IMR-90 (cell line): ENCODE results near the gene COLEC11. TPM values are rescaled to one million over a fixed set of nuclear protein-coding genes. Genes with fewer than 3 reads are reported as not detected.

Source experiments
- ATAC-seq: fragments of 200-7000 bp; cut with Tn5 transposase; 2 replicates; pipeline ENCODE4 v1.9.1; 2020; ENCODE audit warnings: low read depth, mild to moderate bottlenecking, moderate library complexity
- BruUV-seq: library from RNA; stranded (reverse); fragments of 400-500 nt; replicated peaks from 2 replicates; lab custom pipeline; 2021; lab: Mats Ljungman, UMichigan
- CTCF ChIA-PET: fragments of 300-600 bp; formaldehyde crosslinking; extraction: SDS; loops from one replicate; lab custom pipeline; 2021; ENCODE audit warnings: antibody characterized with exemption; lab: Yijun Ruan, JAX
- POLR2A ChIA-PET: fragments of 300-600 bp; sonication (Branson Sonifier 250); formaldehyde crosslinking; loops from one replicate; lab custom pipeline; 2022; ENCODE audit warnings: antibody characterized with exemption; ENCODE audit not compliant: unreplicated experiment; lab: Charles Lee
- DNase-seq: peaks from one replicate; pipeline ENCODE4 v3.0.0; 2013
- H2AFZ ChIP-seq: replicated peaks from 2 replicates; pipeline ENCODE3; 2013; ENCODE audit warnings: low read length, mild to moderate bottlenecking; ENCODE audit not compliant: poor library complexity
- H2AK5ac ChIP-seq: 2 replicates; pipeline ENCODE4 v1.6.1; 2013; ENCODE audit warnings: low read depth, low read length, inconsistent platforms
- H2AK9ac ChIP-seq: replicated peaks from 2 replicates; pipeline ENCODE3; 2013; ENCODE audit warnings: mild to moderate bottlenecking, low read depth, low read length, moderate library complexity; ENCODE audit not compliant: poor library complexity
- H2BK120ac ChIP-seq: 2 replicates; pipeline ENCODE4 v1.6.1; 2013; ENCODE audit warnings: low read depth, low read length, inconsistent platforms
- H2BK15ac ChIP-seq: 3 replicates; pipeline ENCODE4 v1.6.1; 2013; ENCODE audit warnings: low read depth, low read length, inconsistent platforms
- H2BK20ac ChIP-seq: 2 replicates; pipeline ENCODE4 v1.6.1; 2013; ENCODE audit warnings: low read depth, mild to moderate bottlenecking, inconsistent platforms, low read length, moderate library complexity
- H2BK5ac ChIP-seq: 2 replicates; pipeline ENCODE4 v1.6.1; 2013; ENCODE audit warnings: mild to moderate bottlenecking, low read depth, low read length, inconsistent platforms; ENCODE audit not compliant: poor library complexity, severe bottlenecking
- H3K14ac ChIP-seq: replicated peaks from 2 replicates; pipeline ENCODE4 v1.6.1; 2013; ENCODE audit warnings: low read depth, low read length, inconsistent platforms
- H3K18ac ChIP-seq: 2 replicates; pipeline ENCODE4 v1.6.1; 2013; ENCODE audit warnings: low read depth, low read length, control low read depth
- H3K23ac ChIP-seq: 2 replicates; pipeline ENCODE4 v1.6.1; 2013; ENCODE audit warnings: low read depth, low read length, inconsistent platforms
- H3K27ac ChIP-seq: 2 replicates; pipeline ENCODE4 v1.5.1; 2013; ENCODE audit warnings: mild to moderate bottlenecking, control low read depth, low read length; ENCODE audit not compliant: insufficient read depth
- H3K27me3 ChIP-seq: 2 replicates; pipeline ENCODE4 v1.6.1; 2013; ENCODE audit warnings: low read length; ENCODE audit not compliant: control insufficient read depth, insufficient read depth
- H3K36me3 ChIP-seq: 2 replicates; pipeline ENCODE4 v1.6.1; 2013; ENCODE audit warnings: low read length, mixed read lengths; ENCODE audit not compliant: control insufficient read depth, insufficient read depth
- H3K4ac ChIP-seq: 2 replicates; pipeline ENCODE4 v1.6.1; 2013; ENCODE audit warnings: low read depth, low read length, inconsistent platforms
- H3K4me1 ChIP-seq: 2 replicates; pipeline ENCODE4 v1.6.1; 2013; ENCODE audit warnings: low read length, mixed read lengths; ENCODE audit not compliant: control insufficient read depth, insufficient read depth
- H3K4me2 ChIP-seq: 2 replicates; pipeline ENCODE4 v1.6.1; 2013; ENCODE audit warnings: low read depth, mild to moderate bottlenecking, control low read depth, low read length, moderate library complexity
- H3K4me3 ChIP-seq: 2 replicates; pipeline ENCODE4 v1.5.1; 2013; ENCODE audit warnings: low read depth, mild to moderate bottlenecking, control low read depth, low read length, moderate library complexity; ENCODE audit not compliant: insufficient read depth
- H3K56ac ChIP-seq: 2 replicates; pipeline ENCODE4 v1.6.1; 2013; ENCODE audit warnings: low read length, inconsistent platforms; ENCODE audit not compliant: insufficient read depth; ENCODE audit errors: extremely low read depth
- H3K79me1 ChIP-seq, 2 experiments: 2 replicates each; pipeline ENCODE4 v1.6.1; 2013; ENCODE audit warnings: low read length in 2 of 2, inconsistent platforms in 1 of 2, low read depth in 1 of 2
- H3K9ac ChIP-seq: 2 replicates; pipeline ENCODE4 v1.6.1; 2013; ENCODE audit warnings: low read depth, low read length, control low read depth
- H3K9me1 ChIP-seq: 2 replicates; pipeline ENCODE4 v1.6.1; 2013; ENCODE audit warnings: low read length, inconsistent platforms; ENCODE audit not compliant: insufficient read depth
- H3K9me3 ChIP-seq: 2 replicates; pipeline ENCODE4 v1.6.1; 2013; ENCODE audit warnings: low read length; ENCODE audit not compliant: control insufficient read depth, insufficient read depth
- H4K20me1 ChIP-seq: 2 replicates; pipeline ENCODE4 v1.6.1; 2013; ENCODE audit warnings: low read length, inconsistent platforms; ENCODE audit not compliant: insufficient read depth
- H4K5ac ChIP-seq: 2 replicates; pipeline ENCODE4 v1.6.1; 2013; ENCODE audit warnings: mild to moderate bottlenecking, low read depth, low read length, control low read depth
- H4K8ac ChIP-seq, 2 experiments: 2 replicates each; pipeline ENCODE4 v1.6.1; 2013; ENCODE audit warnings: low read depth in 2 of 2, low read length in 2 of 2, control low read depth in 1 of 2, inconsistent platforms in 1 of 2
- H4K91ac ChIP-seq: 2 replicates; pipeline ENCODE4 v1.6.1; 2013; ENCODE audit warnings: low read depth, low read length, inconsistent platforms; ENCODE audit not compliant: insufficient read depth
- BHLHE40 ChIP-seq: fragments of 150-350 bp; IDR thresholded peaks from 2 replicates; pipeline ENCODE4 v1.6.1; 2016; ENCODE audit warnings: mild to moderate bottlenecking, low read depth, low read length
- CEBPB ChIP-seq: IDR thresholded peaks from 2 replicates; pipeline ENCODE4 v1.6.1; 2012; ENCODE audit warnings: low read depth, low read length, improper control_type of control experiment
- CHD1 ChIP-seq: IDR thresholded peaks from 2 replicates; pipeline ENCODE4 v1.6.1; 2012; ENCODE audit warnings: low read depth, low read length, improper control_type of control experiment
- ELK1 ChIP-seq: fragments of 150-350 bp; IDR thresholded peaks from 2 replicates; pipeline ENCODE4 v1.6.1; 2016; ENCODE audit warnings: low read depth, mild to moderate bottlenecking, low read length, moderate library complexity, borderline replicate concordance
- FOS ChIP-seq: fragments of 150-350 bp; IDR thresholded peaks from 2 replicates; pipeline ENCODE4 v1.6.1; 2016; ENCODE audit warnings: low read depth, low read length
- MAFK ChIP-seq: IDR thresholded peaks from 2 replicates; pipeline ENCODE4 v1.6.1; 2012; ENCODE audit warnings: low read depth, low read length, improper control_type of control experiment
- MAZ ChIP-seq: IDR thresholded peaks from 2 replicates; pipeline ENCODE4 v1.6.1; 2012; ENCODE audit warnings: low read depth, mild to moderate bottlenecking, low read length, improper control_type of control experiment, moderate library complexity, borderline replicate concordance
- MXI1 ChIP-seq: IDR thresholded peaks from 2 replicates; pipeline ENCODE4 v1.6.1; 2012; ENCODE audit warnings: low read depth, mild to moderate bottlenecking, low read length, moderate library complexity, borderline replicate concordance
- NFE2L2 ChIP-seq: fragments of 150-350 bp; IDR thresholded peaks from 2 replicates; pipeline ENCODE4 v1.6.1; 2016; ENCODE audit warnings: low read depth, mild to moderate bottlenecking, low read length
- POLR2A ChIP-seq: IDR thresholded peaks from 2 replicates; pipeline ENCODE4 v1.6.1; 2012; ENCODE audit warnings: mild to moderate bottlenecking, low read depth, low read length
- RAD21 ChIP-seq: IDR thresholded peaks from 2 replicates; pipeline ENCODE4 v1.6.1; 2012; ENCODE audit warnings: low read length, improper control_type of control experiment
- RCOR1 ChIP-seq: IDR thresholded peaks from 2 replicates; pipeline ENCODE4 v1.6.1; 2012; ENCODE audit warnings: mild to moderate bottlenecking, low read length, improper control_type of control experiment; ENCODE audit not compliant: insufficient replicate concordance
- RFX5 ChIP-seq: IDR thresholded peaks from 2 replicates; pipeline ENCODE4 v1.8.0; 2012; ENCODE audit warnings: low read depth, mild to moderate bottlenecking, low read length, moderate library complexity
- SMC3 ChIP-seq: fragments of 150-350 bp; IDR thresholded peaks from 2 replicates; pipeline ENCODE4 v1.6.1; 2016; ENCODE audit warnings: low read depth, mild to moderate bottlenecking, antibody characterized with exemption, low read length, moderate library complexity
- USF2 ChIP-seq: fragments of 150-350 bp; IDR thresholded peaks from 2 replicates; pipeline ENCODE4 v1.6.1; 2017; ENCODE audit warnings: mild to moderate bottlenecking, antibody characterized with exemption, low read length, low read depth
- WGBS, 2 experiments: methylation state at CpG; one replicate each; pipeline versions ENCODE4 v1.1.5 to v1.1.7; 2013; ENCODE audit warnings: missing lambda C conversion rate in 2 of 2; ENCODE audit not compliant: insufficient read length in 1 of 2; ENCODE audit errors: extremely low coverage in 2 of 2; 5-methylcytosine and 5-hydroxymethylcytosine counted together
- dilution Hi-C: fragments of 300-500 bp; cut with HindIII; formaldehyde crosslinking; loops from one replicate; pipeline ENCODE4 v1.14.3; 2018; ENCODE audit warnings: low sequenced_read_pairs; ENCODE audit not compliant: unreplicated experiment
- in situ Hi-C: fragments of 300-500 bp; cut with MboI; formaldehyde crosslinking; loops from 3 replicates; pipeline ENCODE4 v1.14.3; 2019; ENCODE audit warnings: low sequenced_read_pairs, inconsistent platforms, mixed read lengths
- intact Hi-C: fragments of 100-400 bp; cut with micrococcal nuclease; formaldehyde crosslinking; loops from 2 replicates; pipeline ENCODE4 v1.10.0; 2022
- polyA plus RNA-seq, 3 experiments: library from polyadenylated mRNA; depleted of rRNA; stranded (reverse); fragments of >200 nt; gene quantifications; 2 replicates each; pipeline ENCODE4 v1.2.3, GENCODE V29; 2012; ENCODE audit warnings: low replicate concordance in 1 of 3
- total RNA-seq: library from RNA; depleted of rRNA; stranded (reverse); fragments of >200 nt; gene quantifications from 2 replicates; pipeline ENCODE4 v1.2.3, GENCODE V29; 2012
- TF ChIP-seq, protein P1 (sequence below): conservative IDR thresholded peaks from 2 replicates; pipeline ENCODE4 v1.5.1; 2012; ENCODE audit warnings: mild to moderate bottlenecking, low read depth, low read length, improper control_type of control experiment

Gene COLEC11
- total and polyA plus RNA-seq, 2 of the 4 experiments (the other 2 are of a cell fraction), result under 0.01 to 0.24 TPM

GRCh38 chr2:3617198-3617890, 22.4 kb downstream of the COLEC11 start:
- Histone ChIP-seq H2BK20ac (no peak overlapping the region), H3K79me1 (no peaks in the 10 kb centered on the region), H3K4me2 (no peak overlapping the region), H3K14ac (no peak overlapping the region), H2BK15ac (no peak overlapping the region), H2BK120ac (no peak overlapping the region), H3K4me3 (no peak overlapping the region), H2BK5ac (no peak overlapping the region), H2AFZ (no peak overlapping the region), H4K5ac (no peak overlapping the region), H3K27ac (no peak overlapping the region), H2AK9ac (no peak overlapping the region), H3K36me3 (no peaks in the 10 kb centered on the region), H2AK5ac (no peak overlapping the region), H4K8ac (no peak overlapping the region), H4K91ac (no peak overlapping the region), H3K23ac (no peak overlapping the region), H4K20me1 (no peaks in the 10 kb centered on the region), H3K4ac (no peak overlapping the region), H3K4me1 (no peaks in the 10 kb centered on the region), H3K27me3 (no peaks in the 10 kb centered on the region), H3K9ac (no peak overlapping the region), H3K56ac (no peak overlapping the region), H3K9me3 (peaks cover 3% of the 10 kb centered on the region; the same call in 1 of the 2 replicates), H3K9me1 (no peaks in the 10 kb centered on the region), H3K18ac (no peak overlapping the region)
- WGBS, 2 experiments, result 93% methylated on average over 6 of the region's 21 CpGs; no CpG with 5 or more reads in 1 of the 2 experiments
- TF ChIP-seq POLR2A (no peak), ELK1 (no peak), MAZ (no peak), USF2 (no peak), BHLHE40 (no peak), RFX5 (no peak), SMC3 (no peak), RCOR1 (no peak), FOS (no peak), NFE2L2 (no peak), MXI1 (no peak), CEBPB (no peak), RAD21 (no peak), MAFK (no peak), CHD1 (no peak)
- TF ChIP-seq, protein P1, sequence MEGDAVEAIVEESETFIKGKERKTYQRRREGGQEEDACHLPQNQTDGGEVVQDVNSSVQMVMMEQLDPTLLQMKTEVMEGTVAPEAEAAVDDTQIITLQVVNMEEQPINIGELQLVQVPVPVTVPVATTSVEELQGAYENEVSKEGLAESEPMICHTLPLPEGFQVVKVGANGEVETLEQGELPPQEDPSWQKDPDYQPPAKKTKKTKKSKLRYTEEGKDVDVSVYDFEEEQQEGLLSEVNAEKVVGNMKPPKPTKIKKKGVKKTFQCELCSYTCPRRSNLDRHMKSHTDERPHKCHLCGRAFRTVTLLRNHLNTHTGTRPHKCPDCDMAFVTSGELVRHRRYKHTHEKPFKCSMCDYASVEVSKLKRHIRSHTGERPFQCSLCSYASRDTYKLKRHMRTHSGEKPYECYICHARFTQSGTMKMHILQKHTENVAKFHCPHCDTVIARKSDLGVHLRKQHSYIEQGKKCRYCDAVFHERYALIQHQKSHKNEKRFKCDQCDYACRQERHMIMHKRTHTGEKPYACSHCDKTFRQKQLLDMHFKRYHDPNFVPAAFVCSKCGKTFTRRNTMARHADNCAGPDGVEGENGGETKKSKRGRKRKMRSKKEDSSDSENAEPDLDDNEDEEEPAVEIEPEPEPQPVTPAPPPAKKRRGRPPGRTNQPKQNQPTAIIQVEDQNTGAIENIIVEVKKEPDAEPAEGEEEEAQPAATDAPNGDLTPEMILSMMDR, result no peak
- CTCF ChIA-PET, result no interaction called here
- BruUV-seq, result no TSS peak
- intact Hi-C loops (no loop called here), in situ Hi-C loops (no loop called here), dilution Hi-C loops (no loop called here)
- DNase-seq (no peak), ATAC-seq (no peak)
- POLR2A ChIA-PET, result no interaction called here
